ENCODE measurements around the gene PRTN3.

Gene PRTN3

GRCh38 chr19:840519-841206 is at the start of gene PRTN3:
PRTN3 (plus strand) TSS chr19:840999; CDS start chr19:841009, 10 bp downstream.
- DNase-seq (ENCODE audit: low read depth), result no peak
- no peak for TF ChIP-seq CTCF (IDR thresholded peaks at IDR 0.05; ENCODE audit: low read depth, low read length, missing control alignments)
- no peak within 1 kb of the TSS for H3K4me3 ChIP-seq (ENCODE audit: low read depth, low read length)

- H3K4me3 ChIP-seq (ENCODE audit: low read depth, low read length), result no peak overlapping the region
- TF ChIP-seq CTCF (IDR thresholded peaks at IDR 0.05; ENCODE audit: low read depth, low read length, missing control alignments), result no peak
- DNase-seq (ENCODE audit: low read depth), result no peak
These were observed 49.7 kb upstream of the PRTN3 start for GRCh38 chr19:791007-791566.

- no peak overlapping the region for H3K4me3 ChIP-seq (ENCODE audit: low read depth, low read length)
- no peak for DNase-seq (ENCODE audit: low read depth)
- no peak for TF ChIP-seq CTCF (IDR thresholded peaks at IDR 0.05; ENCODE audit: low read depth, low read length, missing control alignments)
These were observed 49.1 kb upstream of the PRTN3 start for GRCh38 chr19:791567-792305.

GRCh38 chr19:792306-792885 is 48.4 kb upstream of the PRTN3 start:
- H3K4me3 ChIP-seq (ENCODE audit: low read depth, low read length), result no peak overlapping the region
- no peak for TF ChIP-seq CTCF (IDR thresholded peaks at IDR 0.05; ENCODE audit: low read depth, low read length, missing control alignments)
- DNase-seq (ENCODE audit: low read depth), result no peak

- DNase-seq (ENCODE audit: low read depth), result no peak
- no peak for TF ChIP-seq CTCF (IDR thresholded peaks at IDR 0.05; ENCODE audit: low read depth, low read length, missing control alignments)
These were observed 47.0 kb upstream of the PRTN3 start for GRCh38 chr19:793806-794205.

GRCh38 chr19:795073-795611 is 45.7 kb upstream of the PRTN3 start:
- DNase-seq (ENCODE audit: low read depth), result no peak
- no peak for TF ChIP-seq CTCF (IDR thresholded peaks at IDR 0.05; ENCODE audit: low read depth, low read length, missing control alignments)
- H3K4me3 ChIP-seq (ENCODE audit: low read depth, low read length), result no peak overlapping the region

More at GRCh38 chr19:793806-794205, 47.0 kb upstream of the PRTN3 start:
- H3K4me3 ChIP-seq (ENCODE audit: low read depth, low read length), result no peak overlapping the region
